GM13977 (cell line): ENCODE data around the gene CSAD.

Experiments
- DNase-seq: peaks from one replicate; pipeline ENCODE4 v3.0.0; 2012; ENCODE audit warnings: low spot score
- CTCF ChIP-seq: IDR thresholded peaks from 2 replicates; pipeline ENCODE4 v1.5.1; 2012; ENCODE audit warnings: mild to moderate bottlenecking, control low read depth; ENCODE audit not compliant: insufficient read depth; ENCODE audit errors: extremely low read depth, missing control alignments
- in situ Hi-C: fragments of 300-500 bp; cut with MboI; formaldehyde crosslinking; loops from one replicate; pipeline ENCODE4 v1.12.0; 2022; ENCODE audit warnings: low sequenced_read_pairs, low pct_unique_long_range_greater_than_20kb, mixed read lengths, inconsistent platforms; ENCODE audit not compliant: unreplicated experiment

CSAD gene

GRCh38 chr12:53218551-53219291, 38.0 kb upstream of the CSAD start:
- no peak for DNase-seq
- no peak for TF ChIP-seq CTCF
- in situ Hi-C loops: loop anchor here (5.0 kb wide), 1 partner anchor 69 kb away; no protein-coding TSS in a partner anchor

GRCh38 chr12:53217931-53218307, 37.2 kb upstream of the CSAD start:
- no peak for TF ChIP-seq CTCF
- DNase-seq: no peak
- in situ Hi-C loops: loop anchor here (5.0 kb wide), 1 partner anchor 69 kb away; no protein-coding TSS in a partner anchor

- DNase-seq: no peak
- TF ChIP-seq CTCF: no peak
- in situ Hi-C loops: loop anchor here (5.0 kb wide), 1 partner anchor 70 kb away; no protein-coding TSS in a partner anchor
Measured at GRCh38 chr12:53217051-53217930, 36.6 kb upstream of the CSAD start.

- DNase-seq: no peak
- in situ Hi-C loops: loop anchor here (5.0 kb wide), 1 partner anchor 72 kb away; no protein-coding TSS in a partner anchor
- no peak for TF ChIP-seq CTCF
Measured at GRCh38 chr12:53215497-53215896, 34.8 kb upstream of the CSAD start.

- TF ChIP-seq CTCF: no peak
- DNase-seq: no peak
- in situ Hi-C loops: loop anchor here (5.0 kb wide), 1 partner anchor 72 kb away; no protein-coding TSS in a partner anchor
Measured at GRCh38 chr12:53214687-53215455, 34.1 kb upstream of the CSAD start.

- no peak for TF ChIP-seq CTCF
- DNase-seq: no peak
- in situ Hi-C loops: no loop called here
Measured at GRCh38 chr12:53214221-53214620, 33.5 kb upstream of the CSAD start.
